B cell (primary cell): Measurements from ENCODE around the gene SRP14. TPM values are rescaled to one million over a fixed set of nuclear protein-coding genes. Genes with fewer than 3 reads are reported as not detected.

Source experiments
- ATAC-seq: fragments of 200-7000 bp; cut with Tn5 transposase; one replicate; pipeline ENCODE4 v1.10.0; 2021; ENCODE audit warnings: low read depth, mild to moderate bottlenecking, moderate number of reproducible peaks, moderate library complexity
- CTCF ChIA-PET: fragments of 350-600 bp; sonication (Branson Sonifier 250); formaldehyde crosslinking; loops from one replicate; lab custom pipeline; 2021; ENCODE audit warnings: antibody characterized with exemption, inconsistent platforms; lab: Charles Lee
- POLR2A ChIA-PET: fragments of 350-600 bp; sonication (Branson Sonifier 250); formaldehyde crosslinking; loops from one replicate; lab custom pipeline; 2021; ENCODE audit warnings: antibody characterized with exemption; lab: Charles Lee
- DNase-seq: peaks from one replicate; pipeline ENCODE4 v3.0.0; 2013
- H2AFZ ChIP-seq: 2 replicates; pipeline ENCODE4 v1.6.1; 2012; ENCODE audit warnings: mild to moderate bottlenecking, low read depth, low read length; ENCODE audit not compliant: insufficient read depth, poor library complexity, severe bottlenecking
- H3K27ac ChIP-seq, 2 donors: 1 replicate in 1 of 2; 2 replicates in 1 of 2; pipeline ENCODE4 v1.5.1; 2012 to 2013; ENCODE audit warnings: low read length in 2 of 2, mild to moderate bottlenecking in 2 of 2, moderate library complexity in 1 of 2
- H3K27me3 ChIP-seq, 4 experiments: fragments of 200-600 bp in 1 of 4; sonication (generic) in 1 of 4; replicated peaks in 1 of 4; 1 replicate in 2 of 4; 2 replicates in 2 of 4; pipeline versions ENCODE4 v1.6.1 to v1.7.0; 2013 to 2016; ENCODE audit warnings: low read length in 3 of 4, mild to moderate bottlenecking in 2 of 4, mixed read lengths in 1 of 4, moderate library complexity in 1 of 4; ENCODE audit not compliant: insufficient read depth in 4 of 4, control insufficient read depth in 3 of 4; ENCODE audit errors: control extremely low read depth in 1 of 4
- H3K36me3 ChIP-seq, 2 experiments: replicated peaks in 1 of 2; 1 replicate in 1 of 2; 2 replicates in 1 of 2; pipeline versions ENCODE4 v1.6.1 to v1.7.1; 2013; ENCODE audit warnings: low read length in 1 of 2; ENCODE audit not compliant: insufficient read depth in 2 of 2, control insufficient read depth in 1 of 2; ENCODE audit errors: control extremely low read depth in 1 of 2, extremely low read depth in 1 of 2
- H3K4me1 ChIP-seq, 2 donors: fragments of 200-600 bp in 1 of 2; sonication (generic) in 1 of 2; 1 replicate in 1 of 2; 2 replicates in 1 of 2; pipeline versions ENCODE4 v1.5.1 to v1.6.1; 2013 to 2017; ENCODE audit warnings: low read length in 2 of 2; ENCODE audit not compliant: control insufficient read depth in 2 of 2, insufficient read depth in 2 of 2
- H3K4me2 ChIP-seq: replicated peaks from 2 replicates; pipeline ENCODE3; 2012; ENCODE audit warnings: mild to moderate bottlenecking, low read depth, low read length; ENCODE audit not compliant: poor library complexity, severe bottlenecking
- H3K4me3 ChIP-seq, 5 experiments: fragments of 200-600 bp in 1 of 5; sonication (generic) in 1 of 5; 1 replicate in 3 of 5; 2 replicates in 2 of 5; pipeline versions ENCODE4 v1.5.1 to v1.7.0; 2011 to 2016; ENCODE audit warnings: low read length in 4 of 5, mild to moderate bottlenecking in 4 of 5, low read depth in 2 of 5, control low read depth in 1 of 5, moderate library complexity in 1 of 5; ENCODE audit not compliant: insufficient read depth in 1 of 5; ENCODE audit errors: control extremely low read depth in 1 of 5, extremely low read depth in 1 of 5
- H3K79me2 ChIP-seq: fragments of 200-600 bp; sonication (generic); one replicate; pipeline ENCODE4 v1.6.0; 2016; ENCODE audit warnings: low read length; ENCODE audit not compliant: control insufficient read depth, insufficient read depth
- H3K9ac ChIP-seq: fragments of 200-600 bp; sonication (generic); 2 replicates; pipeline ENCODE4 v1.6.1; 2017; ENCODE audit warnings: mild to moderate bottlenecking, low read length, moderate library complexity
- H3K9me3 ChIP-seq, 3 donors: one replicate each; pipeline versions ENCODE4 v1.6.1 to v1.7.1; 2013; ENCODE audit warnings: low read length in 2 of 3; ENCODE audit not compliant: control insufficient read depth in 2 of 3, insufficient read depth in 1 of 3; ENCODE audit errors: control extremely low read depth in 1 of 3
- H4K20me1 ChIP-seq: 2 replicates; pipeline ENCODE4 v1.6.0; 2012; ENCODE audit warnings: mild to moderate bottlenecking, low read length; ENCODE audit not compliant: insufficient read depth, control insufficient read depth, poor library complexity, severe bottlenecking
- H3K27ac Mint-ChIP-seq: one replicate; pipeline ENCODE4 v1.8.0; 2021; ENCODE audit warnings: mixed read lengths
- H3K27me3 Mint-ChIP-seq: one replicate; pipeline ENCODE4 v1.8.0; 2021; ENCODE audit warnings: mixed read lengths
- H3K4me1 Mint-ChIP-seq: one replicate; pipeline ENCODE4 v1.8.0; 2021; ENCODE audit warnings: mixed read lengths
- H3K4me3 Mint-ChIP-seq: one replicate; pipeline ENCODE4 v1.8.0; 2021; ENCODE audit warnings: mixed read lengths
- H3K9me3 Mint-ChIP-seq: one replicate; pipeline ENCODE4 v1.8.0; 2022; ENCODE audit warnings: mixed read lengths; ENCODE audit not compliant: insufficient read depth
- CTCF ChIP-seq: fragments of 200-600 bp; IDR thresholded peaks from one replicate; pipeline ENCODE4 v1.8.0; 2022; ENCODE audit warnings: antibody characterized with exemption, mild to moderate bottlenecking
- EZH2 ChIP-seq: IDR thresholded peaks from 2 replicates; pipeline ENCODE4 v1.6.1; 2012; ENCODE audit warnings: borderline replicate concordance, low read depth, mild to moderate bottlenecking, moderate library complexity, low read length; ENCODE audit not compliant: insufficient read depth, poor library complexity, severe bottlenecking
- WGBS: methylation state at CpG from one replicate; pipeline ENCODE4 v1.1.5; 2013; ENCODE audit warnings: missing lambda C conversion rate; ENCODE audit not compliant: insufficient coverage; 5-methylcytosine and 5-hydroxymethylcytosine counted together
- intact Hi-C: fragments of 100-400 bp; cut with micrococcal nuclease; formaldehyde crosslinking; loops from one replicate; pipeline ENCODE4 v1.10.0; 2022
- polyA plus RNA-seq: library from polyadenylated mRNA; depleted of rRNA; stranded (reverse); fragments of >200 nt; gene quantifications from 2 replicates; pipeline ENCODE4 v1.2.3, GENCODE V29; 2012
- total RNA-seq, 2 donors: library from RNA; stranded (reverse); fragments of 120-200 nt in 1 of 2; gene quantifications; 1 replicate in 1 of 2; 2 replicates in 1 of 2; pipeline versions ENCODE4 v1.2.3 to v1.2.4, GENCODE V29; 2013 to 2022

The SRP14 gene
- total and polyA plus RNA-seq, 2 donors (not counting 1 experiment from before 2014, with no cell fraction given): 120 to 131 TPM

GRCh38 chr15:40031300-40031699 is 7.7 kb downstream of the SRP14 start:
- intact Hi-C loops: no loop called here
- no peak overlapping the region for H3K27ac Mint-ChIP-seq
- Histone ChIP-seq H3K4me3 (no peak overlapping the region), H4K20me1 (no peaks in the 10 kb centered on the region), H3K27ac (no peak overlapping the region), H3K4me1 (no peaks in the 10 kb centered on the region), H3K4me2 (no peak overlapping the region), H3K27me3 (no peaks in the 10 kb centered on the region), H3K36me3 (peaks cover 10 to 62% of the 10 kb centered on the region in 2 experiments), H3K9me3 (no peaks in the 10 kb centered on the region), H3K9ac (no peak overlapping the region), H3K79me2 (no peaks in the 10 kb centered on the region), H2AFZ (no peak overlapping the region)
- no peak overlapping the region for H3K4me3 Mint-ChIP-seq
- H3K27me3 Mint-ChIP-seq: no peaks in the 10 kb centered on the region
- ChIA-PET POLR2A (no interaction called here), CTCF (interaction anchor here (0.5 to 17.9 kb wide), 3 partner anchors 76 to 244 kb away, joined by 3 to 316 read pairs (median 15); no protein-coding TSS in a partner anchor)
- no peaks in the 10 kb centered on the region for H3K9me3 Mint-ChIP-seq
- no peak for DNase-seq
- no peak for ATAC-seq
- TF ChIP-seq CTCF (no peak), EZH2 (no peak)
- H3K4me1 Mint-ChIP-seq: no peaks in the 10 kb centered on the region
- no CpG with 5 or more reads among the region's 3 CpGs for WGBS

GRCh38 chr15:40029979-40030893 is 8.7 kb downstream of the SRP14 start:
- peak; percentile 35 for DNase-seq
- Histone ChIP-seq H3K9ac (no peak overlapping the region), H4K20me1 (no peaks in the 10 kb centered on the region), H3K4me3 (no peak overlapping the region), H3K36me3 (peaks cover 10 to 51% of the 10 kb centered on the region in 2 experiments), H3K79me2 (no peaks in the 10 kb centered on the region), H3K27ac (no peak overlapping the region), H3K4me2 (no peak overlapping the region), H3K4me1 (no peaks in the 10 kb centered on the region), H3K9me3 (no peaks in the 10 kb centered on the region), H3K27me3 (no peaks in the 10 kb centered on the region), H2AFZ (no peak overlapping the region)
- intact Hi-C loops: no loop called here
- 91% methylated on average over 3 of the region's 7 CpGs for WGBS
- no peaks in the 10 kb centered on the region for H3K27me3 Mint-ChIP-seq
- no peak overlapping the region for H3K4me3 Mint-ChIP-seq
- peak; percentile 41 for ATAC-seq
- POLR2A ChIA-PET: interaction anchor here (0.6 kb wide), 1 partner anchor 39 kb away, joined by 3 read pairs; no protein-coding TSS in a partner anchor
- TF ChIP-seq EZH2: no peak
- TF ChIP-seq CTCF: peak; percentile 55
- H3K9me3 Mint-ChIP-seq: no peaks in the 10 kb centered on the region
- H3K4me1 Mint-ChIP-seq: no peaks in the 10 kb centered on the region
- CTCF ChIA-PET: interaction anchor here (0.7 to 17.9 kb wide), 10 partner anchors 9 to 278 kb away, joined by 3 to 316 read pairs (median 4); partner anchors contain the start of genes PLCB2 and SRP14
- no peak overlapping the region for H3K27ac Mint-ChIP-seq
